ENCODE measurements around the gene TINAGL1. TPM values are rescaled to one million over a fixed set of nuclear protein-coding genes. Genes with fewer than 3 reads are reported as not detected.

Gene TINAGL1
- total RNA-seq, 1 experiment from 2014 or later, result 2.5 TPM

- Histone ChIP-seq H2BK12ac (ENCODE audit: insufficient read length, low read depth, low read length) (no peak overlapping the region), H3T11ph (ENCODE audit: low read length) (no peak overlapping the region), H3K79me1 (ENCODE audit: insufficient read depth, low read depth, low read length, poor library complexity, severe bottlenecking) (no peaks in the 10 kb centered on the region), H3K56ac (ENCODE audit: insufficient read length, low read depth, low read length) (no peak overlapping the region), H2BK20ac (ENCODE audit: low read depth, low read length, poor library complexity, severe bottlenecking) (no peak overlapping the region), H3K9ac (ENCODE audit: extremely low read depth, insufficient read length, low read length) (no peak overlapping the region), H4K20me1 (ENCODE audit: control insufficient read depth, insufficient read depth, insufficient read length) (no peaks in the 10 kb centered on the region), H3K27ac (ENCODE audit: insufficient read length, low read depth, low read length) (no peak overlapping the region), H4K8ac (replicated peaks; ENCODE audit: insufficient read length, low read depth, low read length) (no peak overlapping the region), H3K23ac (ENCODE audit: insufficient read length, low read depth, low read length) (no peak overlapping the region), H3K4me1 (ENCODE audit: insufficient read depth, low read length) (no peaks in the 10 kb centered on the region), H2AFZ (ENCODE audit: low read length) (no peak overlapping the region), H3K23me2 (ENCODE audit: insufficient read length, low read depth, low read length, poor library complexity, severe bottlenecking) (no peaks in the 10 kb centered on the region), H3K27me3 (ENCODE audit: insufficient read depth, low read length) (no peaks in the 10 kb centered on the region), H3K14ac (ENCODE audit: insufficient read depth, low read length) (no peak overlapping the region), H4K91ac (ENCODE audit: insufficient read length, low read depth, low read length) (no peak overlapping the region), H3K4ac (ENCODE audit: low read depth, low read length) (no peak overlapping the region), H2BK120ac (ENCODE audit: low read depth, low read length, poor library complexity, severe bottlenecking) (no peak overlapping the region), H3K18ac (ENCODE audit: insufficient read length, low read depth, low read length) (no peak overlapping the region), H4K5ac (ENCODE audit: insufficient read length, low read depth, low read length) (no peak overlapping the region), H3K79me2 (ENCODE audit: insufficient read depth, low read length) (no peaks in the 10 kb centered on the region), H3K9me3 (ENCODE audit: control insufficient read depth, low read depth, low read length) (no peaks in the 10 kb centered on the region), H2BK5ac (ENCODE audit: insufficient read length, low read length) (no peak overlapping the region), H2BK15ac (ENCODE audit: low read depth, low read length) (no peak overlapping the region), H3K4me2 (ENCODE audit: insufficient read depth, insufficient read length, low read length) (no peak overlapping the region), H2AK5ac (ENCODE audit: insufficient read length, low read length) (no peak overlapping the region)
- H3K4me1 Mint-ChIP-seq, result peaks cover 14 to 15% of the 10 kb centered on the region in 2 experiments
- no CpG with 5 or more reads among the region's 5 CpGs for WGBS (ENCODE audit: extremely low coverage, insufficient read length, low lambda C conversion rate)
- H3K27ac Mint-ChIP-seq, result no peak overlapping the region
- no peak for TF ChIP-seq CTCF (conservative IDR thresholded peaks at IDR 0.05)
- no peak for DNase-seq
- no peaks in the 10 kb centered on the region for H3K9me3 Mint-ChIP-seq
- no peaks in the 10 kb centered on the region; a peak in 1 of 7 replicates for H3K36me3 Mint-ChIP-seq (ENCODE audit: insufficient read depth in 1 of 3, low read depth in 3 of 3)
- no peak overlapping the region for H3K4me3 Mint-ChIP-seq
- H3K27me3 Mint-ChIP-seq (ENCODE audit: low read depth), result peaks cover 37% of the 10 kb centered on the region
Observed at GRCh38 chr1:31593136-31593665, 16.9 kb downstream of the TINAGL1 start.

All from H9 (cell line).